Endothelial cell of coronary artery (primary cell): ENCODE measurements around the gene INKA1. TPM values are rescaled to one million over a fixed set of nuclear protein-coding genes. Genes with fewer than 3 reads are reported as not detected.

ENCODE experiments used
- total RNA-seq: library from RNA; depleted of rRNA; stranded (reverse); fragments of >200 nt; gene quantifications from 2 replicates; pipeline ENCODE4 v1.2.3, GENCODE V29; 2014

Gene INKA1
- 18.9 and 23.4 TPM in 2 replicates for total RNA-seq

DNA sequence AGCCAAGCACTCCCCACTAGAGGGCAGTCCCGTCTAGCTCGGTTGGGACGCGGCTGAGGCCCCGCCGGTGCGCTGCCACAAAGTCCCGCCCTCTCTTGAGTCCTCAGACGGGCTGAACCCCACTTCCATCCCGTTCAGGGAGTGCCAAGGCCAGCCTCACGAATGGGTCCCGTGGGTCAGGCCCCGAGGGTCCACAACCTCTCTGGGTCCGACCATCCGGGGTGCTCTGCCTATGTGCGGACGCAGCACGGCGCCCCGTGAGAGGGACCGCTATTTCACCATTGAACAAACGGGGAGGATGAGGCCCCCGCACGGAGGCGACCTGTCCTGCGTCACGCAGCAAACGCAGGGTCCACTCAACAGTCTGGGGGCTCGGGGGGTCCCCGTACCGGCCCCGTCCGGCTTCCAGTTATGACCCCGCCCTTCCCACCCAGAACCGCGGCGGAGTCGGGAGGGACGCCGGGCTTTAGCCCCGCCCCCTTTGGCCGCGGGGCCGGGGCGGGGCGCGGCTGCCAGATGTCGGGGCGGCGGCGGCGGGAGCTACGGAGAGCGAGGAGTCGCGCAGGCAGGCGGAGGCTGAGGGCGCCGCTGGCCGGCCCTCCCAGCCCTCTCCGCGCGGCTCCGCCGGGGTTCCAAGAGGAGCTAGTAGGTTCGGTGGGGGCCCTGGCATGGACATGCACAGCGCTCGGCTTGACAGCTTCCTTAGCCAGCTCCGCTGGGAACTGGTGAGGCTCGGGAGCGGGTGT lies at the start of gene INKA1:
Gene INKA1 (plus strand): TSS at position 543 of the 746 bp plus-strand sequence. CDS start 132 bp downstream, at position 675.

GRCh38 chr3:49786357-49787181 lies 16.5 kb upstream of the INKA1 start, which contains the start of gene IP6K1:
TSS of gene IP6K1 (minus strand) at chr3:49786542. CDS start at chr3:49748040, 38,502 bp downstream.

DNA sequence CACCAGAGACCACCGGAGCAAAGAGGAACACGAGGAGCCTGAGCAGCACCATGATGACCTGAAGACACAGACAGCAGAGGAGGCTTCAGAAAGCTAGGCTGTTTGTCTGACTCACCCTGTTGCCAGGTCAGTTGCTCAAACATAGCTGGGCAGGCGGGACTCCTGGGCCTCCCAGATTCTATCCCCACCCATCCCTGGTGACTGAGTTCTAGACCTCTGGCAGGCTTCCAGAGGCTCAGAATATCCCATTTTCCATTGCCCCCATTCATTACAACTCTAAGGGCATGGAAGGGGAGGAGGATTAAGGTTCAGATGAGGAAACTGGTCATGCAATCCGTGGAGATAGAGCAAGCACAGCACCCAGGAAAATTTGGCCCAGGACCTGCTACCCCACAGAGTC lies 3.3 kb upstream of the INKA1 start, which contains the start of gene CDHR4:
Gene CDHR4 (minus strand): TSS at position 113 of the 400 bp plus-strand sequence. CDS start 61 bp downstream, at position 52.

DNA sequence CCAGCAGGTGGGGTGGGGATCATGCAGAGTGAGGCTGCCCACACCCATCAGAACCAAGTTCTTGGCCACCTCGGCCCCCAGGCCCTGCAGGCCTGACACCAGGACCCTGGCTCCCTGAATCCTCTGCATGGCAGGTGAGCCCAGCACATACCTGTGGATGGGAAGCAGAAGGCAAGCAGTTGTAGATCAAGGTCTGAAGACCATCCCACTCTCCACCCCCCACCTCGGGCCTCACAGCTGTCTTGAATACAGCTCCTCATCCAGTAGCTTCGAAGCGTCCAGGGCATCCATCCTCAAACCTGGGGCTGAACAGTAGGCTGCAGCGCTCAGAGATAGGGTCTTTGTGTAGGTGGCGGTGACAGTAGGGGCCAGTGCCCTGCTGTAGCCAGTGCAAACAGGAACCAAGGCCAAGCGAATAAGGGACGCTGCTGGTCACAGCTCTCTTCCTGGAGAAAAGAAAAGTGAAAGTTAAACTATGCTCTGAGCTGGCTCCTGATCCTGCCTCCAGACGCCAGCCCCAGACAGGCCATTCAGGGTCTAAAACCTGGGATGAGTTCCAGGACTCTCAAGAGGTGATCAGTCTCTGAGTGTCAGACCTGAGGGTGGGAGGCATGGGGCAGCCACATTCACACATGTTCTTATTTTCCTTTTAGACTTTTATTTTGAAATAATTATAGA lies 10.6 kb downstream of the INKA1 start, which contains the start of gene UBA7:
Gene UBA7 (minus strand): TSS at position 457 of the 678 bp plus-strand sequence. CDS start 166 bp downstream, at position 291.

Other genes starting within 250 kb of the INKA1 start
- under 0.01 and 0.09 TPM in 2 replicates for gene BSN, start 248.8 kb upstream of the INKA1 start, total RNA-seq
- gene APEH, start 128.9 kb upstream of the INKA1 start, total RNA-seq = 86.8 and 109 TPM in 2 replicates
- 1.7 and 3.9 TPM in 2 replicates for gene MST1, start 113.8 kb upstream of the INKA1 start, total RNA-seq
- gene RNF123, start 113.7 kb upstream of the INKA1 start, total RNA-seq = 17.5 and 30.5 TPM in 2 replicates
- gene AMIGO3, start 83.6 kb upstream of the INKA1 start, total RNA-seq = not detected in 2 replicates
- 36.7 and 47.6 TPM in 2 replicates for gene GMPPB, start 79.3 kb upstream of the INKA1 start, total RNA-seq
- 40.9 and 43.5 TPM in 2 replicates for gene IP6K1, start 16.7 kb upstream of the INKA1 start, total RNA-seq
- not detected in 2 replicates for gene CDHR4, start 3.4 kb upstream of the INKA1 start, total RNA-seq
- gene UBA7, start 10.7 kb downstream of the INKA1 start, total RNA-seq = 14.2 and 41.4 TPM in 2 replicates
- gene TRAIP, start 53.3 kb downstream of the INKA1 start, total RNA-seq = 2.1 and 4.3 TPM in 2 replicates
- gene CAMKV, start 66.6 kb downstream of the INKA1 start, total RNA-seq = 0.18 TPM in 1 of 2 replicates, not detected in the other
- gene MST1R, start 100.6 kb downstream of the INKA1 start, total RNA-seq = 0.28 and 0.54 TPM in 2 replicates
- 10.6 and 12.5 TPM in 2 replicates for gene MON1A, start 126.5 kb downstream of the INKA1 start, total RNA-seq
- 36.3 and 55.8 TPM in 2 replicates for gene RBM6, start 136.9 kb downstream of the INKA1 start, total RNA-seq